Sigmoid colon (tissue), 7 donors: Measurements from ENCODE around the gene WDTC1. TPM values are rescaled to one million over a fixed set of nuclear protein-coding genes. Genes with fewer than 3 reads are reported as not detected.

ENCODE experiments used
- DNase-seq: peaks from one replicate; pipeline ENCODE4 v3.0.0-alpha.2; 2019
- H3K27ac ChIP-seq, 4 donors: fragments of 200-600 bp; sonication (generic); one replicate each; pipeline ENCODE4 v1.5.1; 2016 to 2019; ENCODE audit warnings: mild to moderate bottlenecking in 1 of 4
- H3K27me3 ChIP-seq, 3 donors: fragments of 200-600 bp; sonication (generic); one replicate each; pipeline ENCODE4 v1.5.1; 2019; ENCODE audit warnings: mild to moderate bottlenecking in 1 of 3
- H3K36me3 ChIP-seq, 4 donors: fragments of 200-600 bp; sonication (generic); one replicate each; pipeline ENCODE4 v1.5.1; 2016 to 2019
- H3K4me1 ChIP-seq, 4 donors: fragments of 200-600 bp; sonication (generic); one replicate each; pipeline ENCODE4 v1.5.1; 2017 to 2019
- H3K4me3 ChIP-seq, 4 donors: fragments of 200-600 bp; sonication (generic); one replicate each; pipeline ENCODE4 v1.5.1; 2017 to 2019; ENCODE audit warnings: mild to moderate bottlenecking in 2 of 4, moderate library complexity in 1 of 4
- H3K9me3 ChIP-seq, 4 donors: fragments of 200-600 bp in 3 of 4; sonication (generic) in 3 of 4; one replicate each; pipeline versions ENCODE4 v1.5.1 to v1.6.1; 2013 to 2019
- EP300 ChIP-seq, 4 donors: sonication (generic); formaldehyde crosslinking; IDR thresholded peaks; one replicate each; pipeline ENCODE4 v1.6.1; 2017; ENCODE audit warnings: antibody characterized with exemption in 4 of 4
- POLR2A ChIP-seq, 2 donors: fragments of 450-650 bp; IDR thresholded peaks; one replicate each; pipeline ENCODE4 v1.6.1; 2016; ENCODE audit warnings: antibody characterized with exemption in 2 of 2, mild to moderate bottlenecking in 2 of 2, moderate library complexity in 2 of 2
- POLR2AphosphoS5 ChIP-seq, 4 donors: sonication (generic); formaldehyde crosslinking; IDR thresholded peaks; one replicate each; pipeline ENCODE4 v1.6.1; 2017; ENCODE audit warnings: antibody characterized with exemption in 4 of 4
- WGBS, 2 donors: extraction: QIAGEN DNeasy Blood & Tissue Kit; methylation state at CpG; one replicate each; pipeline ENCODE4 v1.1.7; 2013; 5-methylcytosine and 5-hydroxymethylcytosine counted together
- intact Hi-C: fragments of 100-400 bp; cut with DNase I; formaldehyde crosslinking; loops from one replicate; pipeline ENCODE4 v1.15.1; 2023
- polyA plus RNA-seq, 3 donors: library from polyadenylated mRNA; stranded (reverse); fragments of 200-250 nt; gene quantifications; one replicate each; pipeline ENCODE4 v1.2.3, GENCODE V29; 2013
- total RNA-seq, 4 donors: library from RNA; depleted of rRNA; stranded (reverse); fragments of >200 nt; gene quantifications; one replicate each; pipeline ENCODE4 v1.1.0, GENCODE V29; 2016
- TF ChIP-seq, protein P1 (sequence below), 4 experiments: fragments of 450-650 bp in 3 of 4; fragments of 200-600 bp in 1 of 4; IDR thresholded peaks; one replicate each; pipeline ENCODE4 v1.5.1; 2016 to 2019; ENCODE audit warnings: antibody characterized with exemption in 4 of 4, mild to moderate bottlenecking in 3 of 4, moderate library complexity in 2 of 4
- donor health status: healthy with polysubstance abuse.
- donor health status: Bipolar disorder and iron deficiency.
- donor health status: healthy.

Gene WDTC1
- total and polyA plus RNA-seq, 7 donors: 15.0 to 32.4 (median 27.5) TPM

DNA sequence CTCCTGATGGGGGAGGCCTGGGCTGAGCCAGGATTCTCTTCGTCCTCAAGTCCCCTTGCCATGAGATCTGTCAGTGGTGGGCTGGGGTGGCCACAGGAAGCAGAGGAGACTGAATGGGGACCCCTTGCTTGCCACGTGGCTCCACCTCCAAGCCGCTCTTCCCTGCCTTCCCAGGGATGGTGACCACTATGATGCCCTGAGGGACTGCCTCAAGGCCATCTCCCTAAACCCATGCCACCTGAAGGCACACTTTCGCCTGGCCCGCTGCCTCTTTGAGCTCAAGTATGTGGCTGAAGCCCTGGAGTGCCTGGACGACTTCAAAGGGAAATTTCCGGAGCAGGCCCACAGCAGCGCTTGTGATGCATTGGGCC is 66.6 kb downstream of the WDTC1 start:
- no peaks in the 10 kb centered on the region for H3K9me3 ChIP-seq
- H3K27me3 ChIP-seq: no peaks in the 10 kb centered on the region
- H3K36me3 ChIP-seq: peaks cover 8 to 72% (median 33%) of the 10 kb centered on the region in 4 donors
- intact Hi-C loops: loop anchor here (2.0 to 10.0 kb wide), 4 partner anchors 56 to 362 kb away; partner anchors contain the start of genes GPR3 and WASF2
- no peak overlapping the region for H3K4me3 ChIP-seq
- 75 to 84% methylated on average over 8 of the region's 8 CpGs for WGBS, 2 donors
- peaks cover 2 to 47% (median 46%) of the 10 kb centered on the region in 4 donors for H3K4me1 ChIP-seq
- no peak for DNase-seq
- TF ChIP-seq EP300 (IDR thresholded peaks at IDR 0.05) (no peak), POLR2AphosphoS5 (IDR thresholded peaks at IDR 0.05) (no peak), POLR2A (IDR thresholded peaks at IDR 0.05) (no peak)
- TF ChIP-seq, protein P1, sequence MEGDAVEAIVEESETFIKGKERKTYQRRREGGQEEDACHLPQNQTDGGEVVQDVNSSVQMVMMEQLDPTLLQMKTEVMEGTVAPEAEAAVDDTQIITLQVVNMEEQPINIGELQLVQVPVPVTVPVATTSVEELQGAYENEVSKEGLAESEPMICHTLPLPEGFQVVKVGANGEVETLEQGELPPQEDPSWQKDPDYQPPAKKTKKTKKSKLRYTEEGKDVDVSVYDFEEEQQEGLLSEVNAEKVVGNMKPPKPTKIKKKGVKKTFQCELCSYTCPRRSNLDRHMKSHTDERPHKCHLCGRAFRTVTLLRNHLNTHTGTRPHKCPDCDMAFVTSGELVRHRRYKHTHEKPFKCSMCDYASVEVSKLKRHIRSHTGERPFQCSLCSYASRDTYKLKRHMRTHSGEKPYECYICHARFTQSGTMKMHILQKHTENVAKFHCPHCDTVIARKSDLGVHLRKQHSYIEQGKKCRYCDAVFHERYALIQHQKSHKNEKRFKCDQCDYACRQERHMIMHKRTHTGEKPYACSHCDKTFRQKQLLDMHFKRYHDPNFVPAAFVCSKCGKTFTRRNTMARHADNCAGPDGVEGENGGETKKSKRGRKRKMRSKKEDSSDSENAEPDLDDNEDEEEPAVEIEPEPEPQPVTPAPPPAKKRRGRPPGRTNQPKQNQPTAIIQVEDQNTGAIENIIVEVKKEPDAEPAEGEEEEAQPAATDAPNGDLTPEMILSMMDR (IDR thresholded peaks at IDR 0.05): no peak
- H3K27ac ChIP-seq: peak overlapping the region; percentile 84 to 96 (median 92)

DNA sequence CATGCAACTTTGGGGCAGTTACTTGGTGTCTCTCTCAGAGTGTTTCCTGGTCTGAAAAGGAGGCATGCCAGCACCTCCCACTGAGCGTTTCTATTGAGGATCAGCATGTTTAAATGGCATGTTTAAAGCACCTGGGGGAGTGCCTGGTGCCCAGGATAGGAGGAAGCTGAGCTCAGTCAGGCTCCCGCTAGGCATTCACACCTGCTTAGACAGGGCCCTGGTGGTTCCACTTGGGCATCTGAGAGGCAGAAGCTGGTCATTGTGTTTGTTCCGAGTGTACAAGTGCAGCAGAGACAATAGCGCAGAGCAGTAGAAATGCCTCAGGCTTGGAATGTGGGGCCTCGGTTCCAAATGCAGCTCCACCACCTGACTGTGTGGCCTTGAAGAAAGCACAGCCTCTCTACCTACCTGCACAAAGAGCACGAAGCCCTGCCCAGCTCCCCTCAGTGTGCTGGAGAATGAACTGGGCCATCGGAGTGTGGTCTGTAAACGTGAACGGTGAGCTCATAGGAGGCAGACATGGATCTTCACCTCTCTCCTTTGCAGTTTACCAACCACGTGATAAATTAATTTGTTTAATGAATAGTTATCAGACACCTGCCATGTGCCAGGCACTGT is 67.3 kb downstream of the WDTC1 start:
- Histone ChIP-seq H3K4me3 (no peak overlapping the region), H3K27me3 (no peaks in the 10 kb centered on the region), H3K4me1 (peaks cover 2 to 47% (median 46%) of the 10 kb centered on the region in 4 donors), H3K36me3 (peaks cover 8 to 74% (median 34%) of the 10 kb centered on the region in 4 donors), H3K27ac (peak overlapping the region in 3 of 4 donors; percentile 91 to 96 (median 92)), H3K9me3 (no peaks in the 10 kb centered on the region)
- TF ChIP-seq POLR2AphosphoS5 (IDR thresholded peaks at IDR 0.05): no peak
- TF ChIP-seq, protein P1 (IDR thresholded peaks at IDR 0.05): no peak
- TF ChIP-seq EP300 (IDR thresholded peaks at IDR 0.05): no peak
- TF ChIP-seq POLR2A (IDR thresholded peaks at IDR 0.05): no peak
- intact Hi-C loops: loop anchor here (1.0 to 10.0 kb wide), 5 partner anchors 56 to 361 kb away; partner anchors contain the start of genes GPR3 and WASF2
- peak; percentile 57 for DNase-seq
- 90 to 91% methylated on average over 10 of the region's 10 CpGs for WGBS, 2 donors

DNA sequence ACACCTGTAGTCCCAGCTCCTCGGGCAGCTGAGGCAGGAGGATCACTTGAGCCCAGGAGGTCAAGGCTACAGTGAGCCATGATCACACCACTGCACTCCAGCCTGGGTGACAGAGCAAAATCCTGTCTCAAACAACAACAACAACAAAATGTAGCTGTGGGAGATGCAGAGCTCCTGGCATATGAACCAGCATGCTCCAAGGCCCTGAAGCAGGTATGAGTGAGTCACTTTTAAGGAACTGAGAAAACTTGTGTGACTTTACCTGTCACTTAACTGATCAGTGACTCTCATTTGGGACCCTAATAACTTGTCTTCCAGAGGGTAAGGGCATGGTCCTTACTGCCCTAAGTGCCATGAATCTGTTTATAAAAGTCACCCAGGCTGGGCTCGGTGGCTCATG is 68.2 kb downstream of the WDTC1 start:
- intact Hi-C loops: loop anchor here (1.0 to 10.0 kb wide), 3 partner anchors 55 to 192 kb away; partner anchors contain the start of gene WASF2
- no peak for DNase-seq
- Histone ChIP-seq H3K36me3 (peaks cover 8 to 68% (median 33%) of the 10 kb centered on the region in 4 donors), H3K4me1 (peaks cover 2 to 39% (median 37%) of the 10 kb centered on the region in 4 donors), H3K27ac (no peak overlapping the region), H3K27me3 (no peaks in the 10 kb centered on the region), H3K9me3 (no peaks in the 10 kb centered on the region), H3K4me3 (no peak overlapping the region)
- TF ChIP-seq EP300 (IDR thresholded peaks at IDR 0.05): no peak
- TF ChIP-seq, protein P1 (IDR thresholded peaks at IDR 0.05): no peak
- TF ChIP-seq POLR2A (IDR thresholded peaks at IDR 0.05): no peak
- no peak for TF ChIP-seq POLR2AphosphoS5 (IDR thresholded peaks at IDR 0.05)
- 89 to 98% methylated on average over 2 of the region's 2 CpGs for WGBS, 2 donors

DNA sequence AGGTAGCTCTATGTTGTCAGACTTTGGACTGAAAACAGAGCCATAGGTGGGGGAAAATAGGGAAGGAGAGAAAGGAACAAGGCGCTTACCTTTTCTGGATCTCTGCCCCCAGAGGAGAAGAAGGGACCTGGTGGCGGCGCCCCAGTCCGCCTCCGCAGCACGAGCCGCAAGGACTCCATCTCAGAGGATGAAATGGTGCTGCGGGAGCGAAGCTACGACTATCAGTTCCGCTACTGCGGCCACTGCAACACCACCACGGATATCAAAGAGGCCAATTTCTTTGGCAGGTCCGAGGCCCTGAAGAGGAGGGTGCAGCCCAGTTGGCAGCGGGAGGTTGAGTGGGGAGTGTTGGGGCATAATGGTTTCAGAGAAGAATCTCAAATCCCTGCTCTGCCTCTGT is 69.1 kb downstream of the WDTC1 start:
- intact Hi-C loops: loop anchor here (5.0 to 10.0 kb wide), 2 partner anchors 54 to 191 kb away; partner anchors contain the start of gene WASF2
- Histone ChIP-seq H3K4me3 (no peak overlapping the region), H3K9me3 (no peaks in the 10 kb centered on the region), H3K27me3 (no peaks in the 10 kb centered on the region), H3K36me3 (peaks cover 0 to 59% (median 30%) of the 10 kb centered on the region in 4 donors), H3K4me1 (peaks cover 2 to 30% (median 28%) of the 10 kb centered on the region in 4 donors), H3K27ac (no peak overlapping the region)
- no peak for DNase-seq
- no peak for TF ChIP-seq EP300 (IDR thresholded peaks at IDR 0.05)
- no peak for TF ChIP-seq POLR2A (IDR thresholded peaks at IDR 0.05)
- TF ChIP-seq POLR2AphosphoS5 (IDR thresholded peaks at IDR 0.05): no peak
- TF ChIP-seq, protein P1 (IDR thresholded peaks at IDR 0.05): no peak
- WGBS, 2 donors: 93 to 95% methylated on average over 15 of the region's 15 CpGs
